Adipocyte (in vitro differentiated cells): Measurements from ENCODE around the gene PNPLA7.
"Not testable (repeated sequence)": the region's sequence is repeated elsewhere in the genome, so short reads cannot be mapped to it uniquely, and the experiment has no call there.

Experiments used
- DNase-seq: peaks from one replicate; pipeline ENCODE4 v3.0.0-alpha.2; 2015; ENCODE audit warnings: low read depth
- H3K27me3 ChIP-seq: replicated peaks from 2 replicates; pipeline ENCODE4 v1.7.0; 2013; ENCODE audit warnings: mild to moderate bottlenecking, low read length, moderate library complexity; ENCODE audit not compliant: control insufficient read depth, insufficient read depth
- H3K36me3 ChIP-seq: 2 replicates; pipeline ENCODE4 v1.7.0; 2013; ENCODE audit warnings: low read length, mild to moderate bottlenecking, moderate library complexity; ENCODE audit not compliant: control insufficient read depth, insufficient read depth, severe bottlenecking
- H3K4me1 ChIP-seq: 2 replicates; pipeline ENCODE4 v1.7.0; 2013; ENCODE audit warnings: mild to moderate bottlenecking, low read length, moderate library complexity; ENCODE audit not compliant: control insufficient read depth, insufficient read depth
- H3K4me3 ChIP-seq: 2 replicates; pipeline ENCODE4 v1.7.0; 2013; ENCODE audit warnings: mild to moderate bottlenecking, low read length, moderate library complexity
- H3K9ac ChIP-seq: 2 replicates; pipeline ENCODE4 v1.7.0; 2013; ENCODE audit warnings: mild to moderate bottlenecking, low read length, moderate library complexity
- H3K9me3 ChIP-seq: 2 replicates; pipeline ENCODE4 v1.7.0; 2013; ENCODE audit warnings: mild to moderate bottlenecking, low read length, moderate library complexity; ENCODE audit not compliant: control insufficient read depth

Gene PNPLA7

GRCh38 chr9:137520614-137521404 lies 29.4 kb downstream of the PNPLA7 start:
- H3K9me3 ChIP-seq = no peaks in the 10 kb centered on the region
- H3K9ac ChIP-seq = no peak overlapping the region
- DNase-seq = no peak
- peaks cover 16% of the 10 kb centered on the region for H3K36me3 ChIP-seq
- no peaks in the 10 kb centered on the region for H3K27me3 ChIP-seq
- H3K4me1 ChIP-seq = peaks cover 9% of the 10 kb centered on the region
- no peak overlapping the region for H3K4me3 ChIP-seq

GRCh38 chr9:137519553-137519952 lies 30.6 kb downstream of the PNPLA7 start:
- Histone ChIP-seq H3K4me3 (no peak overlapping the region), H3K4me1 (peaks cover 9% of the 10 kb centered on the region)

GRCh38 chr9:137518661-137519459 lies 31.3 kb downstream of the PNPLA7 start:
- not testable (repeated sequence) for DNase-seq, H3K27me3 ChIP-seq, H3K36me3 ChIP-seq, H3K9ac ChIP-seq, H3K9me3 ChIP-seq, H3K4me1 ChIP-seq, H3K4me3 ChIP-seq

More at GRCh38 chr9:137519553-137519952, 30.6 kb downstream of the PNPLA7 start:
- no peak overlapping the region for H3K9ac ChIP-seq
- DNase-seq = no peak
- peaks cover 15% of the 10 kb centered on the region for H3K36me3 ChIP-seq
- H3K9me3 ChIP-seq = no peaks in the 10 kb centered on the region
- H3K27me3 ChIP-seq = no peaks in the 10 kb centered on the region

GRCh38 chr9:137516144-137516917 lies 33.9 kb downstream of the PNPLA7 start:
- Histone ChIP-seq H3K4me1 (peaks cover 9% of the 10 kb centered on the region), H3K27me3 (no peaks in the 10 kb centered on the region), H3K9me3 (no peaks in the 10 kb centered on the region), H3K9ac (no peak overlapping the region), H3K36me3 (peaks cover 12% of the 10 kb centered on the region), H3K4me3 (no peak overlapping the region)
- no peak for DNase-seq

- Histone ChIP-seq H3K9ac (no peak overlapping the region), H3K4me3 (no peak overlapping the region), H3K27me3 (no peaks in the 10 kb centered on the region), H3K4me1 (peaks cover 9% of the 10 kb centered on the region), H3K36me3 (peaks cover 7% of the 10 kb centered on the region), H3K9me3 (no peaks in the 10 kb centered on the region)
- no peak for DNase-seq
Measured at GRCh38 chr9:137515338-137515724, 34.9 kb downstream of the PNPLA7 start.

GRCh38 chr9:137514691-137515337 lies 35.4 kb downstream of the PNPLA7 start:
- Histone ChIP-seq H3K4me3 (no peak overlapping the region), H3K36me3 (peaks cover 7% of the 10 kb centered on the region), H3K9me3 (no peaks in the 10 kb centered on the region), H3K9ac (no peak overlapping the region), H3K4me1 (peaks cover 9% of the 10 kb centered on the region), H3K27me3 (no peaks in the 10 kb centered on the region)
- no peak for DNase-seq

- not testable (repeated sequence) for H3K4me3 ChIP-seq, H3K9ac ChIP-seq, H3K9me3 ChIP-seq, H3K4me1 ChIP-seq, DNase-seq, H3K36me3 ChIP-seq, H3K27me3 ChIP-seq
Measured at GRCh38 chr9:137513801-137514570, 36.2 kb downstream of the PNPLA7 start.

- DNase-seq, H3K9me3 ChIP-seq, H3K9ac ChIP-seq, H3K4me3 ChIP-seq, H3K4me1 ChIP-seq, H3K27me3 ChIP-seq: not testable (repeated sequence)
- H3K36me3 ChIP-seq = peaks cover 10% of the 10 kb centered on the region
Measured at GRCh38 chr9:137513136-137513535, 37.1 kb downstream of the PNPLA7 start.

GRCh38 chr9:137511758-137512463 lies 38.3 kb downstream of the PNPLA7 start:
- Histone ChIP-seq H3K4me3 (no peak overlapping the region), H3K9me3 (no peaks in the 10 kb centered on the region), H3K9ac (no peak overlapping the region), H3K36me3 (peaks cover 13% of the 10 kb centered on the region), H3K4me1 (no peaks in the 10 kb centered on the region), H3K27me3 (no peaks in the 10 kb centered on the region)
- no peak for DNase-seq

GRCh38 chr9:137511126-137511525 lies 39.1 kb downstream of the PNPLA7 start:
- not testable (repeated sequence) for H3K9me3 ChIP-seq, H3K27me3 ChIP-seq, H3K4me1 ChIP-seq, H3K4me3 ChIP-seq, H3K9ac ChIP-seq, DNase-seq
- peaks cover 13% of the 10 kb centered on the region for H3K36me3 ChIP-seq
